ENCODE data around the gene MTRR. TPM values are rescaled to one million over a fixed set of nuclear protein-coding genes. Genes with fewer than 3 reads are reported as not detected.

Gene MTRR
- total RNA-seq, 1 experiment from 2014 or later: 46.9 TPM

DNA sequence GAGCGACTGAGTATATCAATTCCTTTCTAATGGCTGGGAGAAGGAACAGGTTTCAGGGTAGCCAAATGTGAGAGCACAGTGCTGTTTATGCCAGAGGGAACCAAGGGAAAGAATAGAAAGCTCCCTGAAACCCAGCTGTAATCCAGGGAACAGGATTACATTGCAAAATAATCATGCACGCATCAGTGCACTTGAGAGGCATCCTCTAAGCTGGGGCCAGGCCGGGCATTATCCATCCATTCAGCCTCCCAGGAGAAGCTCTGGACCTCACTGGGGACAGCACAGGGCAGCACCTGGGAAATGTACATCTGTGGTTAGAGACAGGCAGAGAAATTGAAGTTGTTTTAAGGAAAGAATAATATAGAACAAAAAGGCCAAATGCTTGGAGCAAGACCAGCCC is 72.7 kb downstream of the MTRR start:
- DNase-seq (ENCODE audit: low spot score) (no peak), ATAC-seq (no peak)
- no peak for TF ChIP-seq ATF1 (CRISPR knock-in tag; IDR thresholded peaks at IDR 0.05)
- TF ChIP-seq GRHL2 (CRISPR knock-in tag; IDR thresholded peaks at IDR 0.05; ENCODE audit: insufficient replicate concordance, severe bottlenecking): no peak
- no peak for TF ChIP-seq TEAD4 (CRISPR knock-in tag; IDR thresholded peaks at IDR 0.05)
- TF ChIP-seq CREB1 (CRISPR knock-in tag; IDR thresholded peaks at IDR 0.05): no peak
- TF ChIP-seq IRF2 (CRISPR knock-in tag; IDR thresholded peaks at IDR 0.05; ENCODE audit: borderline replicate concordance, low read depth): no peak
- TF ChIP-seq E2F4 (CRISPR knock-in tag; IDR thresholded peaks at IDR 0.05; ENCODE audit: borderline replicate concordance, low read depth): no peak
- TF ChIP-seq, protein P1, sequence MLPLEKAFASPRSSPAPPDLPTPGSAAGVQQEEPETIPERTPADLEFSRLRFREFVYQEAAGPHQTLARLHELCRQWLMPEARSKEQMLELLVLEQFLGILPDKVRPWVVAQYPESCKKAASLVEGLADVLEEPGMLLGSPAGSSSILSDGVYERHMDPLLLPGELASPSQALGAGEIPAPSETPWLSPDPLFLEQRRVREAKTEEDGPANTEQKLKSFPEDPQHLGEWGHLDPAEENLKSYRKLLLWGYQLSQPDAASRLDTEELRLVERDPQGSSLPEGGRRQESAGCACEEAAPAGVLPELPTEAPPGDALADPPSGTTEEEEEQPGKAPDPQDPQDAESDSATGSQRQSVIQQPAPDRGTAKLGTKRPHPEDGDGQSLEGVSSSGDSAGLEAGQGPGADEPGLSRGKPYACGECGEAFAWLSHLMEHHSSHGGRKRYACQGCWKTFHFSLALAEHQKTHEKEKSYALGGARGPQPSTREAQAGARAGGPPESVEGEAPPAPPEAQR (CRISPR knock-in tag; IDR thresholded peaks at IDR 0.05): no peak
- TF ChIP-seq, protein P2, sequence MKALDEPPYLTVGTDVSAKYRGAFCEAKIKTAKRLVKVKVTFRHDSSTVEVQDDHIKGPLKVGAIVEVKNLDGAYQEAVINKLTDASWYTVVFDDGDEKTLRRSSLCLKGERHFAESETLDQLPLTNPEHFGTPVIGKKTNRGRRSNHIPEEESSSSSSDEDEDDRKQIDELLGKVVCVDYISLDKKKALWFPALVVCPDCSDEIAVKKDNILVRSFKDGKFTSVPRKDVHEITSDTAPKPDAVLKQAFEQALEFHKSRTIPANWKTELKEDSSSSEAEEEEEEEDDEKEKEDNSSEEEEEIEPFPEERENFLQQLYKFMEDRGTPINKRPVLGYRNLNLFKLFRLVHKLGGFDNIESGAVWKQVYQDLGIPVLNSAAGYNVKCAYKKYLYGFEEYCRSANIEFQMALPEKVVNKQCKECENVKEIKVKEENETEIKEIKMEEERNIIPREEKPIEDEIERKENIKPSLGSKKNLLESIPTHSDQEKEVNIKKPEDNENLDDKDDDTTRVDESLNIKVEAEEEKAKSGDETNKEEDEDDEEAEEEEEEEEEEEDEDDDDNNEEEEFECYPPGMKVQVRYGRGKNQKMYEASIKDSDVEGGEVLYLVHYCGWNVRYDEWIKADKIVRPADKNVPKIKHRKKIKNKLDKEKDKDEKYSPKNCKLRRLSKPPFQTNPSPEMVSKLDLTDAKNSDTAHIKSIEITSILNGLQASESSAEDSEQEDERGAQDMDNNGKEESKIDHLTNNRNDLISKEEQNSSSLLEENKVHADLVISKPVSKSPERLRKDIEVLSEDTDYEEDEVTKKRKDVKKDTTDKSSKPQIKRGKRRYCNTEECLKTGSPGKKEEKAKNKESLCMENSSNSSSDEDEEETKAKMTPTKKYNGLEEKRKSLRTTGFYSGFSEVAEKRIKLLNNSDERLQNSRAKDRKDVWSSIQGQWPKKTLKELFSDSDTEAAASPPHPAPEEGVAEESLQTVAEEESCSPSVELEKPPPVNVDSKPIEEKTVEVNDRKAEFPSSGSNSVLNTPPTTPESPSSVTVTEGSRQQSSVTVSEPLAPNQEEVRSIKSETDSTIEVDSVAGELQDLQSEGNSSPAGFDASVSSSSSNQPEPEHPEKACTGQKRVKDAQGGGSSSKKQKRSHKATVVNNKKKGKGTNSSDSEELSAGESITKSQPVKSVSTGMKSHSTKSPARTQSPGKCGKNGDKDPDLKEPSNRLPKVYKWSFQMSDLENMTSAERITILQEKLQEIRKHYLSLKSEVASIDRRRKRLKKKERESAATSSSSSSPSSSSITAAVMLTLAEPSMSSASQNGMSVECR (CRISPR knock-in tag; IDR thresholded peaks at IDR 0.05; ENCODE audit: borderline replicate concordance): no peak
- TF ChIP-seq ZNF423 (CRISPR knock-in tag; IDR thresholded peaks at IDR 0.05): no peak
- TF ChIP-seq, protein P3, sequence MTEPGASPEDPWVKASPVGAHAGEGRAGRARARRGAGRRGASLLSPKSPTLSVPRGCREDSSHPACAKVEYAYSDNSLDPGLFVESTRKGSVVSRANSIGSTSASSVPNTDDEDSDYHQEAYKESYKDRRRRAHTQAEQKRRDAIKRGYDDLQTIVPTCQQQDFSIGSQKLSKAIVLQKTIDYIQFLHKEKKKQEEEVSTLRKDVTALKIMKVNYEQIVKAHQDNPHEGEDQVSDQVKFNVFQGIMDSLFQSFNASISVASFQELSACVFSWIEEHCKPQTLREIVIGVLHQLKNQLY (CRISPR knock-in tag; IDR thresholded peaks at IDR 0.05): no peak
- Mint-ChIP-seq H3K4me1 (no peaks in the 10 kb centered on the region), H3K27ac (no peak overlapping the region), H3K9me3 (no peaks in the 10 kb centered on the region), H3K4me3 (no peak overlapping the region), H3K36me3 (no peaks in the 10 kb centered on the region), H3K27me3 (ENCODE audit: low read depth) (peaks cover 3% of the 10 kb centered on the region)
- POLR2A ChIA-PET: no interaction called here
- CTCF ChIA-PET: no interaction called here

GRCh38 chr5:7947301-7947700 is 78.4 kb downstream of the MTRR start:
- Mint-ChIP-seq H3K27me3 (ENCODE audit: low read depth) (peaks cover 3% of the 10 kb centered on the region), H3K36me3 (no peaks in the 10 kb centered on the region), H3K4me1 (no peaks in the 10 kb centered on the region), H3K9me3 (peaks cover 8% of the 10 kb centered on the region), H3K4me3 (no peak overlapping the region), H3K27ac (no peak overlapping the region)
- ATAC-seq: no peak
- ChIA-PET CTCF (no interaction called here), POLR2A (no interaction called here)
- DNase-seq (ENCODE audit: low spot score): no peak
- no peak for TF ChIP-seq RELA (CRISPR knock-in tag; IDR thresholded peaks at IDR 0.05; ENCODE audit: borderline replicate concordance)
- TF ChIP-seq, protein P4, sequence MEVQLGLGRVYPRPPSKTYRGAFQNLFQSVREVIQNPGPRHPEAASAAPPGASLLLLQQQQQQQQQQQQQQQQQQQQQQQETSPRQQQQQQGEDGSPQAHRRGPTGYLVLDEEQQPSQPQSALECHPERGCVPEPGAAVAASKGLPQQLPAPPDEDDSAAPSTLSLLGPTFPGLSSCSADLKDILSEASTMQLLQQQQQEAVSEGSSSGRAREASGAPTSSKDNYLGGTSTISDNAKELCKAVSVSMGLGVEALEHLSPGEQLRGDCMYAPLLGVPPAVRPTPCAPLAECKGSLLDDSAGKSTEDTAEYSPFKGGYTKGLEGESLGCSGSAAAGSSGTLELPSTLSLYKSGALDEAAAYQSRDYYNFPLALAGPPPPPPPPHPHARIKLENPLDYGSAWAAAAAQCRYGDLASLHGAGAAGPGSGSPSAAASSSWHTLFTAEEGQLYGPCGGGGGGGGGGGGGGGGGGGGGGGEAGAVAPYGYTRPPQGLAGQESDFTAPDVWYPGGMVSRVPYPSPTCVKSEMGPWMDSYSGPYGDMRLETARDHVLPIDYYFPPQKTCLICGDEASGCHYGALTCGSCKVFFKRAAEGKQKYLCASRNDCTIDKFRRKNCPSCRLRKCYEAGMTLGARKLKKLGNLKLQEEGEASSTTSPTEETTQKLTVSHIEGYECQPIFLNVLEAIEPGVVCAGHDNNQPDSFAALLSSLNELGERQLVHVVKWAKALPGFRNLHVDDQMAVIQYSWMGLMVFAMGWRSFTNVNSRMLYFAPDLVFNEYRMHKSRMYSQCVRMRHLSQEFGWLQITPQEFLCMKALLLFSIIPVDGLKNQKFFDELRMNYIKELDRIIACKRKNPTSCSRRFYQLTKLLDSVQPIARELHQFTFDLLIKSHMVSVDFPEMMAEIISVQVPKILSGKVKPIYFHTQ (CRISPR knock-in tag; IDR thresholded peaks at IDR 0.05): no peak
- TF ChIP-seq EMX1 (CRISPR knock-in tag; IDR thresholded peaks at IDR 0.05): no peak
- TF ChIP-seq, protein P5, sequence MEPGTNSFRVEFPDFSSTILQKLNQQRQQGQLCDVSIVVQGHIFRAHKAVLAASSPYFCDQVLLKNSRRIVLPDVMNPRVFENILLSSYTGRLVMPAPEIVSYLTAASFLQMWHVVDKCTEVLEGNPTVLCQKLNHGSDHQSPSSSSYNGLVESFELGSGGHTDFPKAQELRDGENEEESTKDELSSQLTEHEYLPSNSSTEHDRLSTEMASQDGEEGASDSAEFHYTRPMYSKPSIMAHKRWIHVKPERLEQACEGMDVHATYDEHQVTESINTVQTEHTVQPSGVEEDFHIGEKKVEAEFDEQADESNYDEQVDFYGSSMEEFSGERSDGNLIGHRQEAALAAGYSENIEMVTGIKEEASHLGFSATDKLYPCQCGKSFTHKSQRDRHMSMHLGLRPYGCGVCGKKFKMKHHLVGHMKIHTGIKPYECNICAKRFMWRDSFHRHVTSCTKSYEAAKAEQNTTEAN (CRISPR knock-in tag; IDR thresholded peaks at IDR 0.05): no peak
- TF ChIP-seq KAT7 (CRISPR knock-in tag; IDR thresholded peaks at IDR 0.05; ENCODE audit: borderline replicate concordance): no peak

Measured in WTC11 (cell line).